Smooth muscle cell (in vitro differentiated cells): ENCODE measurements around the gene ZNF518A. TPM values are rescaled to one million over a fixed set of nuclear protein-coding genes. Genes with fewer than 3 reads are reported as not detected.

Experiments
- DNase-seq: peaks from one replicate; lab custom pipeline; 2025; ENCODE audit not compliant: unreplicated experiment; lab: John Stamatoyannopoulos, UW
- H2AFZ ChIP-seq: fragments of 200-600 bp; sonication (generic); 2 replicates; pipeline ENCODE4 v1.6.0; 2016; ENCODE audit warnings: antibody characterized with exemption, low read depth, mild to moderate bottlenecking
- H3F3A ChIP-seq: fragments of 200-600 bp; sonication (generic); 2 replicates; pipeline ENCODE4 v1.6.0; 2017; ENCODE audit warnings: antibody characterized with exemption, low read depth
- H3K27ac ChIP-seq: fragments of 200-600 bp; sonication (generic); 2 replicates; pipeline ENCODE4 v1.5.1; 2016; ENCODE audit warnings: low read depth, mild to moderate bottlenecking
- H3K27me3 ChIP-seq: fragments of 200-600 bp; sonication (generic); 2 replicates; pipeline ENCODE4 v1.6.1; 2016; ENCODE audit warnings: low read depth, mild to moderate bottlenecking
- H3K36me3 ChIP-seq: fragments of 200-600 bp; sonication (generic); 2 replicates; pipeline ENCODE4 v1.5.1; 2016; ENCODE audit warnings: low read depth
- H3K4me1 ChIP-seq: fragments of 200-600 bp; sonication (generic); 2 replicates; pipeline ENCODE4 v1.5.1; 2016; ENCODE audit warnings: low read depth
- H3K4me2 ChIP-seq: fragments of 200-600 bp; sonication (generic); 2 replicates; pipeline ENCODE4 v1.6.0; 2016; ENCODE audit warnings: mild to moderate bottlenecking
- H3K4me3 ChIP-seq: fragments of 200-600 bp; sonication (generic); 2 replicates; pipeline ENCODE4 v1.5.1; 2016; ENCODE audit warnings: mild to moderate bottlenecking
- H3K79me2 ChIP-seq: fragments of 200-600 bp; sonication (generic); 2 replicates; pipeline ENCODE4 v1.6.0; 2016; ENCODE audit warnings: low read depth, mild to moderate bottlenecking
- H3K9ac ChIP-seq: fragments of 200-600 bp; sonication (generic); 2 replicates; pipeline ENCODE4 v1.6.0; 2016; ENCODE audit warnings: low read depth
- H3K9me3 ChIP-seq: fragments of 200-600 bp; sonication (generic); replicated peaks from 2 replicates; pipeline ENCODE4 v1.5.1; 2016; ENCODE audit warnings: low read depth
- H4K20me1 ChIP-seq: fragments of 200-600 bp; sonication (generic); 2 replicates; pipeline ENCODE4 v1.6.0; 2016; ENCODE audit warnings: low read depth
- CTCF ChIP-seq: fragments of 200-600 bp; sonication (generic); IDR thresholded peaks from 2 replicates; pipeline ENCODE4 v1.5.1; 2017; ENCODE audit warnings: borderline replicate concordance, mild to moderate bottlenecking, antibody characterized with exemption; ENCODE audit not compliant: insufficient read depth, poor library complexity, severe bottlenecking
- WGBS: methylation state at CpG from one replicate; pipeline ENCODE4 v1.1.7; 2016; ENCODE audit warnings: low lambda C conversion rate; 5-methylcytosine and 5-hydroxymethylcytosine counted together
- polyA plus RNA-seq: library from polyadenylated mRNA; unstranded; fragments of >200 nt; fragmentation: Nextera tagmentation; extraction: Ambion mirVana; gene quantifications from 2 replicates; pipeline ENCODE4 v1.2.1, GENCODE V29; 2016
- small RNA-seq: library from RNA; depleted of rRNA; stranded (forward); fragments of <200 nt; gene quantifications from one replicate; pipeline ENCODE3, GENCODE V24; 2014
- total RNA-seq: library from RNA; depleted of rRNA; stranded (reverse); fragments of >200 nt; gene quantifications from 2 replicates; pipeline ENCODE4 v1.2.3, GENCODE V29; 2014

ZNF518A gene
- total and polyA plus RNA-seq, 2 experiments from 2014 or later, result 9.0 to 26.9 TPM

GRCh38 chr10:96208946-96209345 lies 78.8 kb downstream of the ZNF518A start:
- no peaks in the 10 kb centered on the region for H3F3A ChIP-seq
- no peak overlapping the region for H3K4me3 ChIP-seq
- H3K27ac ChIP-seq, result no peak overlapping the region
- no peak for TF ChIP-seq CTCF
- H3K9ac ChIP-seq, result no peak overlapping the region
- H3K4me2 ChIP-seq, result no peak overlapping the region
- no peaks in the 10 kb centered on the region for H4K20me1 ChIP-seq
- H2AFZ ChIP-seq, result no peak overlapping the region
- H3K27me3 ChIP-seq, result no peaks in the 10 kb centered on the region
- no peak for DNase-seq
- H3K36me3 ChIP-seq, result no peaks in the 10 kb centered on the region
- no peaks in the 10 kb centered on the region for H3K79me2 ChIP-seq
- 72% methylated on average over 5 of the region's 5 CpGs for WGBS
- no peaks in the 10 kb centered on the region for H3K4me1 ChIP-seq
- H3K9me3 ChIP-seq, result no peaks in the 10 kb centered on the region

GRCh38 chr10:96211764-96212163 lies 81.7 kb downstream of the ZNF518A start:
- Histone ChIP-seq H4K20me1 (no peaks in the 10 kb centered on the region), H3K36me3 (no peaks in the 10 kb centered on the region), H3F3A (no peaks in the 10 kb centered on the region), H3K27ac (no peak overlapping the region), H3K4me1 (no peaks in the 10 kb centered on the region), H3K9ac (no peak overlapping the region), H3K9me3 (no peaks in the 10 kb centered on the region), H3K4me3 (no peak overlapping the region), H3K27me3 (no peaks in the 10 kb centered on the region), H3K79me2 (no peaks in the 10 kb centered on the region), H3K4me2 (no peak overlapping the region), H2AFZ (no peak overlapping the region)
- DNase-seq, result no peak
- TF ChIP-seq CTCF, result no peak

GRCh38 chr10:96212911-96213310 lies 82.8 kb downstream of the ZNF518A start:
- WGBS, result 96% methylated on average over 1 of the region's 1 CpG
- no peaks in the 10 kb centered on the region for H3K79me2 ChIP-seq
- no peak for TF ChIP-seq CTCF

More at GRCh38 chr10:96212911-96213310, 82.8 kb downstream of the ZNF518A start:
- H3F3A ChIP-seq, result no peaks in the 10 kb centered on the region
- no peaks in the 10 kb centered on the region for H3K4me1 ChIP-seq
- no peaks in the 10 kb centered on the region for H3K36me3 ChIP-seq
- H3K27ac ChIP-seq, result no peak overlapping the region
- no peaks in the 10 kb centered on the region for H3K9me3 ChIP-seq
- no peak overlapping the region for H3K4me2 ChIP-seq
- H3K27me3 ChIP-seq, result no peaks in the 10 kb centered on the region
- H3K9ac ChIP-seq, result no peak overlapping the region
- no peak overlapping the region for H3K4me3 ChIP-seq
- no peaks in the 10 kb centered on the region for H4K20me1 ChIP-seq
- no peak for DNase-seq
- H2AFZ ChIP-seq, result no peak overlapping the region

Small RNAs within 50 kb of the gene (small RNA-seq; reads per million reads assigned to genes)
- gene RNU6-271P, result not detected

Other genes starting within 250 kb of the ZNF518A start
- not detected in 2 replicates for gene CC2D2B, start 222.3 kb upstream of the ZNF518A start, total RNA-seq
- gene CC2D2B, start 222.3 kb upstream of the ZNF518A start, polyA plus RNA-seq, result not detected in 2 replicates
- gene CCNJ, start 86.7 kb upstream of the ZNF518A start, total RNA-seq, result 8.8 and 13.2 TPM in 2 replicates
- gene CCNJ, start 86.7 kb upstream of the ZNF518A start, polyA plus RNA-seq, result 5.2 and 5.4 TPM in 2 replicates
- 1.3 and 6.1 TPM in 2 replicates for gene BLNK, start 141.3 kb downstream of the ZNF518A start, total RNA-seq
- 1.3 and 2.5 TPM in 2 replicates for gene BLNK, start 141.3 kb downstream of the ZNF518A start, polyA plus RNA-seq
- not detected in 2 replicates for gene DNTT, start 174.1 kb downstream of the ZNF518A start, total RNA-seq
- not detected in 2 replicates for gene DNTT, start 174.1 kb downstream of the ZNF518A start, polyA plus RNA-seq
- not detected in 2 replicates for gene OPALIN, start 228.7 kb downstream of the ZNF518A start, total RNA-seq
- gene OPALIN, start 228.7 kb downstream of the ZNF518A start, polyA plus RNA-seq, result not detected in 2 replicates